NCI-H226 (cell line): ENCODE results near the gene BLID.
A peak's percentile ranks its signal among the peaks of the same experiment; 100 is the strongest.

ENCODE experiments used
- DNase-seq: peaks from one replicate; pipeline ENCODE4 v3.0.0-alpha.2; 2015

Gene BLID

GRCh38 chr11:122075016-122075415 is 41.0 kb downstream of the BLID start:
- DNase-seq = no peak

- DNase-seq = no peak
Observed at GRCh38 chr11:122074022-122074421, 42.0 kb downstream of the BLID start.

GRCh38 chr11:122071709-122072202 is 44.3 kb downstream of the BLID start:
- DNase-seq = no peak

GRCh38 chr11:122069707-122070360 is 46.2 kb downstream of the BLID start:
- peak; percentile 65 for DNase-seq

- no peak for DNase-seq
Observed at GRCh38 chr11:122068837-122069236, 47.2 kb downstream of the BLID start.

GRCh38 chr11:122068141-122068540 is 47.9 kb downstream of the BLID start:
- no peak for DNase-seq
